HS-5 (cell line): ENCODE results near the gene MYMX.
"Not testable (repeated sequence)": the region's sequence is repeated elsewhere in the genome, so short reads cannot be mapped to it uniquely, and the experiment has no call there.

Experiments
- DNase-seq: peaks from one replicate; pipeline ENCODE4 v3.0.0-alpha.2; 2012; ENCODE audit warnings: low read depth

The MYMX gene

DNA sequence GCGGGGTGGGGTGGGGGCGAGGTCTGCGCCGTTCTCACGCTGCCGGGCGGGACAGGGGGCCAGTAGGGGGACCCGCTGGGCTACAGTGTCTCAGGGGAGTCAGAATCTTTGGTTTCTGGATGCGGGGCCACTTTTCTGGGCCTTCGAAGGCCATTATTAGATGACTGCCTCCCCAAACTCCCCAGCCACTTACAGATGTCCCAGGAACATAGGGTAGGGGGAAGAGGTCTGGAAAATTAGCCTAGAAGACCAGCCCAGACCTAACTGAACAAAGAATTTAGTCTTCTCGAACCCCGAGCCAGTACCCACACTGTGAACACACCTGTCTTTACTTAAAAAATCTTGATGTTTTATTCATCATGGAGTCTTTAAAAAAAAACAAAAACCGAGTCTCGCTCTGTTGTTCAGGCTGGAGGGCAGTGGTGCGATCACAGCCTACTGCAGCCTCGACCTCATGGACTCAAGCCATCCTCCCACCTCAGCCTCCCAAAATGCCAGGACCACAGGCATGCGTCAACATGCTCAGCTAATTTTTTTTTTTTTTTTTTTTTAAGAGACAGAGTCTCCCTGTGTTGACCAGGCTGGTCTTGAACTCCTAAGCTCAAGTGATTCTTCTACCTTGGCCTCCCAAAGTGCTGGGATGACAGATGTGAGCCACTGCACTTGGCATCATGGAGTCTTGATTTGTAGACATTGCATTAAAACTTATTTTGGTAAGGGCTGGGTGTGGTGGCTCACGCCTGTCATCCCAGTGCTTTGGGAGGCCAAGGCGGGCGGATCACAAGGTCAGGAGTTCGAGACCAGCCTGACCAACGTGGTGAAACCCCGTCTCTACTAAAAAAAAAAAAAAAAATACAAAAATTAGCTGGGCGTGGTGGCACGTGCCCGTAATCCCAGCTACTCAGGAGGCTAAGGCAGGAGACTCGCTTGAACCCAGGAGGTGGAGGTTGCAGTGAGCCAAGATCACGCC lies 3.4 kb downstream of the MYMX start:
- DNase-seq: no peak

DNA sequence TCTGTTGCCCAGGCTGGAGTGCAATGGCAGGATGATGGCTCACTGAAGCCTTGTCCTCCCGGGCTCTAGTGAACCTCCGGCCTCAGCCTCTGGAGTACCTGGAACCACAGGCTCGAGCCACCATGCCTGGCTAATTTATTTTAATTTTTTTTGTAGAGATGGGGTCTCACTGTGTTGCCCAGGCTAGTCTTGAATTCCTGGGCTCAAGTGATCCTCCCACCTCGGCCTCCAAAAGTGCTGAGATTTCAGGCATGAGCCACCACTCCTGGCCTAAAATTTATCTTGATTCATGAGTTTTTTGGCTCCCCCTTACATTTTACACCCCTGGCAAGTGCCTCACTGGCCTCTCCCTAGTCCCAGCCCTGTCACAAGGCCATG lies 4.2 kb downstream of the MYMX start:
- DNase-seq: no peak

DNA sequence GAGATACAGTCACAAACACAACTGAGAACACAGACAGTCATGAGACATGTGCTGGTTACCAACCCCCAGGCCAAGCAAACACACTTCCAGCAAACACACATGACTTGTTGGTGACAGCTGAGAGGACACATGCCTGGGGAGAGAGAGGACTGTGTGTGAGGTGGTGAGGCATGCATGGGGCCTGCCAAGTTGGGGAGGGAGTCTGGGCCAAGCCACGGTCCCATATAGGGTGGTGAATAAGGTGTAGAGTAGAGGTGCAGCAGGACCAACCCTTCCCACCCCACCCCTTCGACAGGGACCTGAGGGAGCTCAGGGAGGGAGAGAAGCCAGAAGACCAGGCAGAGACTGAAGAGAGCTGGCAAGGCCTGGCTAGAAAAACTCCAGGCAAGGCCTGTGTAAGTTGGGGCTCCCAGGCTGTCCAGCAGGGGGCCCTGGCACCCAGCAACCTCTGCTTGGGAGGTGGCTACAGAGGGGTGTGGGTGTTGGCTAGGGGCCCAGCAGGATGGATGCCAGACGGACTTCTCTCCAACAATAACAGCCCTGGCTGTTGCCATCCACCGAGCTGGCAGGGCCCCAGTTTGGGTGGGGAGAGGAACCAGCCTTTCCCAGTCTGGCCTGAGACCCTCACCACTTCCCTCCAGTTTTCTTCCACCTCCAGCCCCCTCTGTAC lies 4.7 kb downstream of the MYMX start:
- peak; percentile 25 for DNase-seq

DNA sequence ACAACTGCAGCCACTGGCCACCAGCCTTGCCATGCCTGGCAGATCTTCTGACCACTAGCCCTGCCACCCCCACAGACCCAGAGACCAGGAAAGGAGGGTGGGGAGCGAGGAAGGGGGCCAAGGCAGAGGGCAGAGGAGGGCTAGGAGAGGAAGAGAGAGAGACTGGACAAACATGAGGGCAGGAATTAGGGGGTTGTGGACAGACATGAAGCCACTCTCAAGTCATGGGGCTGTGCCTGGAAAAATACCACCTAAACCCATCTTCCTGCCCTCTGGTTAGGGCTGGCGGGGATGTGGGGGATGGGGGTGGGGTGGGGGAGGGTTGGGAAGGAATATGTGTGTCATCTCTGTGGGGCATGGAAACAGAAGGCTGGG lies 5.2 kb downstream of the MYMX start:
- DNase-seq: no peak

DNA sequence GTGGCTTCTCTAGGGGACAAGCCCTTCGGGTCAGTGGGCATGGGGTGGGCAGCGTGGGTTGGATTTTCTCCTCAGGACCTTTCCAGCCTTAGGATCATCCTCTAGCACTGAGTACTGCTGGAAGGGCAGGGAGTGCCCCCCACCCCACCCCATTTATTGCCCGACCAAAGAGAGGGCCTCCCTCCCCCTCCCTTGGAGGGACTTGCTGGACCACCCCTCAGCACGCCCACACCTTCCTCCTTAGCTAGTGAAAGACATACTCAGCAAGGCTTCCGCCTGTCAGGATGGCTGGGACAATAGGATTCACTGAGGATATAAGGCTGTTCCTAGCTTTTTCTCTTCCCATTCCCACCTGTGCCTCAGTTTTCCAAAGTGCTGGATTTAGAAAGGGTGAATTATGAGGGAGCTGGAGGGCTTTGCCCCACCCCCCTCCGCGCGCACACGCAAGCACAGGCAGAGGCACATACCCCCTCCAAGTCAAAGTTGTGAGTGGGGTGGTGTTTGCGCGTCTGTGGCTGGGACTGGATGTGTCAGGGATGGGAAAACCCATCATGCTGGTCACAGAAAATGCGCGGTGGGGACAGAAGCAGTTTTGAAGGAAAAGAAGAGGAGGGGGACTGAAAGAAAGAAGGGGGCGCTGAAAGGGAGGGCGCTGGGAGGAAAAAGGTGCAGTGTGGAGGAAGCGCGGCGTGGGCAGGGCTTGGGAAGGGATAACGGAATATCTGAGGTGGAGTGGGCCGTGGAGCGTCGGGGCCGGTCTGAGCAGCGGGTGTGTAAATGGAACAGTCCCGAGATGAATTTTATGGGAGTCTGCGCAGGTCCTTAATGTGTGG lies 6.0 kb downstream of the MYMX start:
- no peak for DNase-seq

DNA sequence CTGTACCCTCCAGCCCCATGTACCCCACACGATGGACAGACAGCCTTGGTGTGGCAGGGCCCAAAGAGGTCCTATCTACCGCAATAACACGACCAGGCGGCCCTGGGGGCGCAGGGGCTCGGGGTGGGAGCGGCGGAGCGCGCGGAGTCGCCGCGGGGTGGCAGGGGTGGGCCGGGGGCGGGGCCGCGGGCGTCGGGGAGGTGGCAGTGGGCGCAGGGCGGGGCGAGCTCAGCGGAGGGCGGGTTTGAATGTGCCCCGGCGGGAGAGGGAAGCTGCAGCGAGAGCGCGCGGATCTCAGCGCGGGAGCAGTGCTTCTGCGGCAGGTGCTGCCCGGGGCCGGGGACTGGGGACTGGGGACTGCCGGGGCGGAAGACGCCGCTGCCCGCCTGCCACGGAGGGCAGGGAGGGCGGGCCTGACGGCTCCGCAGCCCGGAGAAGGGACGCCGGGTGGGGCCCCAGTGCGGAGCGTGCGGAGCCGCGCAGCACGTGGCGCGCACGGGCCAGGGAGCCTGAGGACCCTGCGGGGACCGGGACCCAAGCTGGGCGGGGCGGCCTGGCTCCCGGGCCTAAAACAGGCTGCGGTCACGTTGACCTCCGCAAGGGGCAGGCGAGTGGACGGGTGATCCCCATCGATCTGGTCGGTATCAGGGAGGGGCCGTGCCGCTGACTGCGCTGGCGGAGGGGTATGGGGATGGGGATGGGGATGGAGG lies 6.7 kb downstream of the MYMX start, which contains the start of gene SLC29A1:
TSS of gene SLC29A1 (plus strand) at position 277 of the 710 bp plus-strand sequence. CDS start 3,719 bp downstream, outside the sequence.
- no peak for DNase-seq

DNA sequence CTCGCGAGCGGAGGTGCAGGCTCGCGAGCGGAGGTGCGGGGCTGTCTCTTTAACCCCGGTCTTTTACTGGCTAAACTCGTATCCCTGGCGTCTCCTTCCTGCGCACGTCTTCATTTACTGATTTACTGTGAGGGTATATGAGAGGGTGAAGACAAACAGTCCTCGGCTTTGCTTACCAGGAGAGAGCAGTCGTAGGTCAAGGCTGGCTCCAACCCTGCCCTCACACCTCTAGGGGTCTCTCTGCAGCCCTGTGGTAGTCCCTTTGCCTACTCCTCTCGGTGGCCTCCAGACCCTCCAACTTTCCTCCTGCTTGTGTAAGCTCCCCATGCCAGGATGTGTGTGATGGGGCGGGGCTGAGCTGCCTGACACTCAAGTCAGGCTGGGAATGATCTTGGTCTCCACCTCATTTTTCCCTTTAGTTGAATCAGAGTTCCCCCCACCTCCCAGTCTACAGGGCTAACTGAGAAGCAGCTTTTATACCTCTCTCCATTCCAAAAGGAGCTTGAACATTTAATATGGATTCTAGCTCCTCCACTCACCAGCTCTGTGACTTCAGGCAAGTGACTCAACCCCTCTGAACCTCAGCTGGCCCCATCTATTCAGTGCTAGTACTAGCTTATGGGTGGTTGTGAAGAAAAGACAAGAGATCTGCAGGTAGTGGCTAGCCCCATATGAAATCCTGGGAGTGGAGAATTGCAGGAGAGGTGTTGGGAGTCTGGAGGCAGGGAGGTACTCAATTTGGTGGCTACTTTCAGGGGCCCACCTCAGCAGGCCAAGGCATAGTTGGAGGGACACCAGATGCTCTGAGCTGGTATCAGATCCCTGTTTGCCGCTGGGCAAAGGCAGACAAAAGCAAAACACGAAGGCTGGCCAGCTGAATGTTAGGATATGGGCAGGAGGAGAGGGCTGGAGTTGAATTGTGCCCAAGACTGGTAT lies 7.6 kb downstream of the MYMX start:
- DNase-seq: peak; percentile 28

DNA sequence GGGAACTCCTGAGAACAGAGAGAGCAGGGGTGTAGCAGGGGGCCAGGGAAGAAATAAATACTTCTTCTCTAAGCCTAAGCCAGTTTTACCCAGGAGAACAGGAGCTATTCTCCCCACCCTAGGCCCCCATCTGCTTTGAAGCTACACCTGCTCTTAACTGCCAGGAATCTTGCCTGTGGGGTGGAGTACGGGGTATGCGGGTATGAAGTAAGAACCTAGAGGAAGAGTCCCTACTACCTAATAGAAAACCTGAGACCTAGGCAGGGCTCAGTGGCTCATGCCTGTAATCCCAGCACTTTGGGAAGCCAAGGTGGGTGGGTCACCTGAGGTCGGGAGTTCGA lies 8.2 kb downstream of the MYMX start:
- DNase-seq: no peak

DNA sequence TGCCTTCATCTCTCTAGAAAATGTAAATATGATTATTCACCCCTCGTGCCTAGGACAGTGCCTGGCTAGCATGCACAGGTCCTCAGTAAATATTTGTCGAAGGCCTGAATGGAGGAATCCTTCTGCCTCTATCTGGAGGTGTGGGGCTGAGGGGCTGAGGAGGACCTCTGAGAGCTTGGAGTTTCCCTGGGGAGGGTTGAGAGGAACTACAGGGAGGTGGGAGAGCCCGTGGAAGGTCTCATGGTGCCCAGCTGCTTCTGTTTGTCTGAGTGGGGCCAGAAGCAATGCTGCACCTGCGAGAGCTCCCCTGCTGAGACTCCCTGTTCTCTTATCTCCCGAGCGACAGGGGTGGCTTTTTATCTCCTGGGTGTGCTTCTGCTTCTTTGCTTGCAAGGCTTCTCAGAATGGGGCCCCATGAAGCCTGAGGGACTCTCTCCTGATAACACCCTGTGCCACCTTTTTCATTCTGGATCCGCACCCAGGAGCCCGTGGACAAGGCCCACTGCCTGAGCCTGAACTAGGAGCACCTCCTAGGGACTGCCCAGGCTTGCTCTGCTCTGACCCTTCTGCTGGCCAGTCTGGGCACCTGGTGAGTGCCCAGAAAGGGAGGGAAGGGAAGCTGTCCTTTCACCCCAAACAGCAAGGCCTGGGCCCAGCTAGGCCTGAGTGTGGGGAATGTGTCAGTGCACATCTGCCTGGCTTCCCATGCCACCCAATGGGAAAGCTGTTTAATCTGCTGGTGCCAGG lies 9.0 kb downstream of the MYMX start:
- no peak for DNase-seq

DNA sequence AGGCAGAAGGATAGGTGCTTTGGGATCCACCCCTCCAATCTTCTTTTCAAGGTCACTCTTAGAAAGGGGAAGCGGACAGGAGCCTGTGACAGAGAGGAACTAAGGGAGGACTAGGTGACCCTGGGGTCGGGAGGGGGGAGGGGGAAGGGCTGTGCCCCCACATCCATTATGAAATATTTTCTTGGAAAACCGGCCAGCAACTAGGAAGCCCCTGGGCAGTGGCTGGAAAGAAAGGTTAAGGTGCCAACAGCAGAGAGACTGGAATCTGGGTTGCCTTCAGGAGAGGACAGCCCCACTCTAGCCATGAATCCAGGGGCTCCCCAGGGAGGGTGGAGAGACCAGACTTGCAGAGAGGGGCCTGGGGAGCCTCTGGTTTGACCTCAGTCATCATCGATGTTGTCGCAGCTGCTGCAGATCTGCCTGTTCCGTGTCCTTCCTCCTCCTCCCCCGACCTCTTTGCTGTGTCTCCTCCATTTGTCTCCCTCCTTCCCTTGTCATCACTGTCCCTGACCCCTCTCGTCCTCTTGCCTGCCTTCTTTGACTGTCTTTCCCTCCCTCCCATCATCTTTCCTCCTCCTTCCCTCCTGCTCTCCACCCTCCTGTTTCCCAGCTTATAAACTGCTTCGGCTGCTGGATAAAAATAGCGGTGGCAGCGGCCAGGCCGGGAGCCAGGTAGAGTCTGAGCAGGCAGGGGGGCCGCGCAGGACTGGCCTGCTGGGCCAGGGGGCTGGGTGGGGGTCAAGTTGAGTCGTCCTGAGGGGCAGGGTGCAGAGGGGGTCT lies 9.8 kb downstream of the MYMX start:
- DNase-seq: no peak

DNA sequence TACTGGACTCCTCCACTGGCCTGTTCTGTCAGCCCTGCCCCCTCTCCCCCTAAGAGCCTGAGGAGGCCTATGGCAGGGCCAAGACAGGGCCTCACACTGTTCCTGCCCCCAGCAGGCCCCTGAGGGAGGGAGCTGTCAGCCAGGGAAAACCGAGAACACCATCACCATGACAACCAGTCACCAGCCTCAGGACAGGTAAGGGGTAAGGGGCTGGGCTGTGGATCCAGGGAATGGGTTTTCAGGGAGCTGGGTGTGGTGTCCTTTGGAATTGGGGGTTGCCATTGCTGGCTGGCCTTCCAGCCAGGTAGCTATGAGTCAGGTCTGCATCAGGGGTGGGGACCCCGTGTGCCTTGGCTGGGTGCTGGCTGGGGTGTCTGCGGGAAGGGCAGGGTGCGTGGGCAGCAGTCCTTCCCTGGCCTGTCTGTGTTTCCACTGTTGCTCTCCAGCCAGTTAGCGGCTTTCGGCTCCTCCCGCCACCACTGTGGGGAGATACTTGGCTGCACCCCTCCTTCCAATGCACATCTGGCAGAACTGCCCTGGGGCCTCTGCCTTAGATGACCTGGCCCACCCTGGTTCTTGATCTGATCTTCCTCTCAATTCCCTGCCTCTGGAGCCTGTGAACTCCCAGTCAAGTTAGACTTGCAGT lies 10.5 kb downstream of the MYMX start:
- no peak for DNase-seq

DNA sequence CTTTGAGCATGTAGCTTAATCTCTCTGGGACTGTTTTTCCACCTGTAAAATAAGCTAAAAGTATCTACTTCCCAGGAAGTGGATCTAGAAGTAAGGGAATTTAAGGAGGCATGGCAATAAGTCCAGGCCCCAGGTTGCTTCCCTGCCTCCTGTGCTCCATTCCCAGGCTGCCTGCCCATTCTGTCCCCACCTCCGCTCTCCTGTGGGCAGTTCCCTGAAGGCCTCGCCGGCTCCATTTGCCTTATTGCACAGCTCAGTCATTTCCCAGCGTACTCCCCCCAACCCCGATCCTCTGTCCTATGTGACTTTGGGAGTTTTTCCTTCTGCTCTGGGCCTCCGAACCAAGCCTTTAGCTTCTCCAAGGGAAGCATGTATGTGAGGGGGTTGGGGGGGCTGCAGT lies 11.3 kb downstream of the MYMX start:
- DNase-seq: no peak

DNA sequence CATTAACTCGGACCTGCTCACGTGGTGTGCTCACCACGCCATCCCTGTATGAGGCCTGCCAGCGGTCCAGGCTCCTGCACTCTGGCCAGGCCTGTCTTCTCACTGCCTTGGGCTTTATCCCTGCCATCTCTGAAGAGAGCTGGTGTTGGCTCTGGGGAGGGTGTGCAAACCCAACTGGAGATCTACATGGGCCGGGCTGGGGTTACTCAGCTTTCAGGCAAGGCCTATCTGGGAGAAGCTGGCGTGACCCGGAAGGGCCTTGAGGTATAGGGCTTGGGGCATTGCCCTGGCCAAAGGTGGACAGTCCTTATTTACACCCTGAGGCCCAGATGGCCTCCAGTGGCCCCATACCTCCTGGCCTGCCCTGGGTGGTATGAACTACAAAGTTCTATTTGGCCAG lies 11.7 kb downstream of the MYMX start:
- no peak for DNase-seq

DNA sequence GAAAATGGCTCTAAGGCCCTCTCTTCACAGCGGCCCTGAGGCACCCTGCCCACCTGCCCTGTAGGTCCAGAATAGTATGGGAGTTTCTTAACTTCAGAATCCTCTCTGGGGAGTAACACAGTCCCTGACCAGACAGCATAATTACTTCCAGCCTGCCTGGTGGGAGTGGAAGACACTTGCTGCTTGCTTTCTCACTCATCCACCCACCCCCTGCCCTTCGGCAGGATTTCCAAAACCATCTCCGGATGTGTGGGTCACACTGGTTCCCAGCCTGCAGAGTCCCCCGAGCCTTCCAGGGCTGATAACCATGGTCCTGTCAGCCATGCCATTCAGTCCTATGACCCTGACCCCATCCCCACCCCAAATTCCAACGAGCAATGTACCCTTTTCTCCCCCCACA lies 12.1 kb downstream of the MYMX start:
- DNase-seq: no peak

DNA sequence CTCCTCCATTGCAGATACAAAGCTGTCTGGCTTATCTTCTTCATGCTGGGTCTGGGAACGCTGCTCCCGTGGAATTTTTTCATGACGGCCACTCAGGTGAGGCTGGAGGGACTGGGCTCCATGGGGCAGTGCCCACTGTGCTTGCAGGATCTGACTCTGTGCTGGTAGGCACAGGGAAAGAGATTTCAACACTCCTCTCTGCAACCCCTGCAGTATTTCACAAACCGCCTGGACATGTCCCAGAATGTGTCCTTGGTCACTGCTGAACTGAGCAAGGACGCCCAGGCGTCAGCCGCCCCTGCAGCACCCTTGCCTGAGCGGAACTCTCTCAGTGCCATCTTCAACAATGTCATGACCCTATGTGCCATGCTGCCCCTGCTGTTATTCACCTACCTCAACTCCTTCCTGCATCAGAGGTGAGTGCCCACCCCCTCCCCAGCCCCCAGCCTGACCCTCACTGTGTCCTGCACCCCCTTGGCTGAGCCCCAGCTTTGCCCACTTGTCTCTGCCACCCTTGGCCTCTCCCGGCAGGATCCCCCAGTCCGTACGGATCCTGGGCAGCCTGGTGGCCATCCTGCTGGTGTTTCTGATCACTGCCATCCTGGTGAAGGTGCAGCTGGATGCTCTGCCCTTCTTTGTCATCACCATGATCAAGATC lies 12.8 kb downstream of the MYMX start:
- no peak for DNase-seq

DNA sequence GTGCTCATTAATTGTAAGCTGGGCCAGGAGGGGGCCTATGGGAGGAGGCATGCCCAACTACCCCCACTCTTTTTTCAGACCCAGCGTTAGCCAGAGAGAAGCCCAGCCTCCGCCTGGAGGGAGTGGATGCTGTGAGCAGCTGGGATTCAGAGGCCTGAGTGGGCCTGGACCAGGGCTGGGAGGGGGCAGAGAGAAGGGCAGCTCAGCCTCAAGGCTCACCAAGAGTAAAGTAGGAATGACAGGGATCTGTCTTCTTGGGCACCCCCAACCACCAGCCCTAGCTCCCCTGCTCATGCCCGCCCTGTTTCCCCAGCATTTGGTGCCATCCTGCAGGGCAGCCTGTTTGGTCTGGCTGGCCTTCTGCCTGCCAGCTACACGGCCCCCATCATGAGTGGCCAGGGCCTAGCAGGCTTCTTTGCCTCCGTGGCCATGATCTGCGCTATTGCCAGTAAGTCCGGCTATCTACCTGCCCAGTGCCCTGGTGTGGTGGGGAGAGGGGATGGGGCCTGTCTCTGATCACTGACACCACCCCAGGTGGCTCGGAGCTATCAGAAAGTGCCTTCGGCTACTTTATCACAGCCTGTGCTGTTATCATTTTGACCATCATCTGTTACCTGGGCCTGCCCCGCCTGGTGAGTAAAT lies 13.4 kb downstream of the MYMX start:
- no peak for DNase-seq

DNA sequence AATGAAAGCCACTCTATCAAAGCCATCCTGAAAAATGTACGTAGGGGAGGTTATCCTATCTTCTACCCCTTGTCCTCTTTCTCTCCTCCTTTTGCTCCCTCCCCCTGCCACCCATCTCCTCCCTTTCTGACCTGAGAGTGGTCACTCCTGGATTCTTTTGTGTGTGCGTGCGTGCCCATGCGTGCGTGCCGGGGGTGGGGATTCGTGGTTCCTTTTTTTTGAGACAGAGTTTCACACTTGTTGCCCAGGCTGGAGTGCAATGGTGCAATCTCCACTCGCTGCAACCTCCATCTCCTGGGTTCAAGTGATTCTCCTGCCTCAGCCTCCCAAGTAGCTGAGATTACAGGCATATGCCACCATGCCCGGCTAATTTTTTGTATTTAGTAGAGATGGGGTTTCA lies 14.7 kb downstream of the MYMX start:
- not testable (repeated sequence) for DNase-seq
